ENCODE measurements around the gene MAPK8. TPM values are rescaled to one million over a fixed set of nuclear protein-coding genes. Genes with fewer than 3 reads are reported as not detected.

Gene MAPK8
- total and polyA plus RNA-seq, 9 of the 15 experiments (the other 6 are each of a cell fraction or from before 2014, with no cell fraction given), result 6.4 to 159 (median 71.0) TPM

GRCh38 chr10:48468130-48468790 is 161.8 kb downstream of the MAPK8 start (continued):
- TF ChIP-seq CHD7 (IDR thresholded peaks at IDR 0.05; ENCODE audit: low read depth, low read length), result no peak
- TF ChIP-seq ERF (CRISPR knock-in tag; IDR thresholded peaks at IDR 0.05), result no peak
- TF ChIP-seq, protein P1, sequence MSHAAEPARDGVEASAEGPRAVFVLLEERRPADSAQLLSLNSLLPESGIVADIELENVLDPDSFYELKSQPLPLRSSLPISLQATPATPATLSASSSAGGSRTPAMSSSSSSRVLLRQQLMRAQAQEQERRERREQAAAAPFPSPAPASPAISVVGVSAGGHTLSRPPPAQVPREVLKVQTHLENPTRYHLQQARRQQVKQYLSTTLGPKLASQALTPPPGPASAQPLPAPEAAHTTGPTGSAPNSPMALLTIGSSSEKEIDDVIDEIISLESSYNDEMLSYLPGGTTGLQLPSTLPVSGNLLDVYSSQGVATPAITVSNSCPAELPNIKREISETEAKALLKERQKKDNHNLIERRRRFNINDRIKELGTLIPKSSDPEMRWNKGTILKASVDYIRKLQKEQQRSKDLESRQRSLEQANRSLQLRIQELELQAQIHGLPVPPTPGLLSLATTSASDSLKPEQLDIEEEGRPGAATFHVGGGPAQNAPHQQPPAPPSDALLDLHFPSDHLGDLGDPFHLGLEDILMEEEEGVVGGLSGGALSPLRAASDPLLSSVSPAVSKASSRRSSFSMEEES (CRISPR knock-in tag; IDR thresholded peaks at IDR 0.05), result no peak
- TF ChIP-seq CEBPZ (IDR thresholded peaks at IDR 0.05; ENCODE audit: borderline replicate concordance, low read depth, low read length), result no peak
- TF ChIP-seq ZNF551 (CRISPR knock-in tag; IDR thresholded peaks at IDR 0.05), result no peak
- no peak for TF ChIP-seq TOE1 (IDR thresholded peaks at IDR 0.05; ENCODE audit: borderline replicate concordance)
- TF ChIP-seq TOE1 (CRISPR knock-in tag; IDR thresholded peaks at IDR 0.05; ENCODE audit: borderline replicate concordance, low read depth), result no peak
- TF ChIP-seq, protein P2, sequence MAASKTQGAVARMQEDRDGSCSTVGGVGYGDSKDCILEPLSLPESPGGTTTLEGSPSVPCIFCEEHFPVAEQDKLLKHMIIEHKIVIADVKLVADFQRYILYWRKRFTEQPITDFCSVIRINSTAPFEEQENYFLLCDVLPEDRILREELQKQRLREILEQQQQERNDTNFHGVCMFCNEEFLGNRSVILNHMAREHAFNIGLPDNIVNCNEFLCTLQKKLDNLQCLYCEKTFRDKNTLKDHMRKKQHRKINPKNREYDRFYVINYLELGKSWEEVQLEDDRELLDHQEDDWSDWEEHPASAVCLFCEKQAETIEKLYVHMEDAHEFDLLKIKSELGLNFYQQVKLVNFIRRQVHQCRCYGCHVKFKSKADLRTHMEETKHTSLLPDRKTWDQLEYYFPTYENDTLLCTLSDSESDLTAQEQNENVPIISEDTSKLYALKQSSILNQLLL (CRISPR knock-in tag; IDR thresholded peaks at IDR 0.05; ENCODE audit: borderline replicate concordance), result no peak
- TF ChIP-seq SETDB1 (IDR thresholded peaks at IDR 0.05; ENCODE audit: low read length), result no peak

Data from K562 (cell line).